ENCODE measurements around the gene REV1. TPM values are rescaled to one million over a fixed set of nuclear protein-coding genes. Genes with fewer than 3 reads are reported as not detected.
A peak's percentile ranks its signal among the peaks of the same experiment; 100 is the strongest.

Gene REV1
- total RNA-seq, 3 donors from 2014 or later: 40.2 to 53.4 (median 50.7) TPM

GRCh38 chr2:99490623-99491461 lies 1.0 kb upstream of the REV1 start:
- no peak for TF ChIP-seq CTCF (IDR thresholded peaks at IDR 0.05)
- Histone ChIP-seq H3K4me3 (peak overlapping the region; percentile 88), H3K36me3 (ENCODE audit: low read depth) (no peaks in the 10 kb centered on the region), H3K9me3 (no peaks in the 10 kb centered on the region), H3K4me1 (ENCODE audit: low read depth) (peaks cover 9% of the 10 kb centered on the region)
- no peak for ATAC-seq
- intact Hi-C loops (cut with DNase I, micrococcal nuclease): loop anchor here in 1 of 2 donors (10.0 kb wide), 1 partner anchor 156 kb away; the partner anchor contains the start of genes EIF5B and TXNDC9
- DNase-seq: no peak

DNA sequence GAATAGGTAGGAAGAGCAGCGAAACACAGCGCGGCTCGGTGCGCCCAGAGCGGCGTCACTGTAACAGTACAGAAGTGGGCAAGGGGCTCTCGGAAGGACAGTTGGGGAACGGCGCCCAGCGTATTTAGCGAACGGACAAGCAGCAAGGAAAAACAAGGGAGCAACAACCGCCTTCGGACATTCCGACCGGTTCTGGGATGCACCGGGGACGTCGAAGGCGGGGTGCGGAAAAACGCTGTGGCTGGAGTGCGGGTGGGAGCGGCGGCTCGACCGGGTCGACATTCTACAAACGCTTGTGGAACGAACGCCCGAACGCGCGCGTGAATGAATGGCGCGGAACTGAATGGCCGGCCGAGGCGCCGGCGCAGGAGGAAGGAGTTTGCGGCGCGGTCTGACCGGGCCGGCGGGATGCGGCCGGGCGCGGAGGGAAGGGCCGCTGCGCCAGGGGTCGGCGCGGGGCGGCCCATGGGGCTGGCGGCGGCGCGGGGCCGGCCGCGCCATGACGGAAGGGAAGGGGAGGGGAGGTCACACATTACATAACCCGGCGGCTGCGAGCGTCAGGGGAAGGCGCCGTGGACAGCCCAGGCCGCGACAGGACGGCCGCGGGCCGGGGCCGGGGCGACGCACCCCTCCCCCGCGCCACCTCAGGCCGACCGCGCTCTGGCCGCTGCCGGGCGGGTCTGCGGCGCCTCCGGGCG lies 605 bp downstream of the REV1 start:
- intact Hi-C loops (cut with DNase I, micrococcal nuclease): no loop called here
- DNase-seq (peak; percentile 64 to 77 (median 76)), ATAC-seq (peak; percentile 50)
- Histone ChIP-seq H3K4me3 (peak overlapping the region; percentile 88), H3K36me3 (ENCODE audit: low read depth) (no peaks in the 10 kb centered on the region), H3K4me1 (ENCODE audit: low read depth) (peaks cover 6% of the 10 kb centered on the region), H3K9me3 (no peaks in the 10 kb centered on the region)
- TF ChIP-seq CTCF (IDR thresholded peaks at IDR 0.05): no peak

DNA sequence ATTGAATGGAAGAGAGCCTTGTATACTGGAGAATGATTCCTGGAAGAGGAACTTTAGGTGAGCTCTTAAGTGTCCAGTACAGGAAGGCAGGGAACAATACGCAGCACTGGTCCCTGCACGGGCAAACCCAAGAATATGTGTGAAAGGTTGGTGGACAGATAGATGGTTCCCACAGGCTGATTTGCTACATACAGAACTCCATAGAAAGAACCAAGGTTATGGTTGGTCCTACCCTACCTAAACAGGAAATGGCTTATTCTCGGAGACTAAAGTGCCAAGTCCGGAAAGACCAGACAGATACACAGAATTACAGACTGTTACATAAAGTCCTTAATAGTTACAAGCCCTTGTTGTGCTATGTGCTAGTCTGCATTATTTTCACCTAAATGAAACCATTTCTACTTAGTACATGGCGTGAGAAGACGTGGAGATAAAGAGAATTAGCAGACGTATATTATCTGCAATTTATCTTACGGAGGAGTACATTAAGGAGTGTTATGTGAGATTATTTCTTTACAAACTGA lies 1.2 kb downstream of the REV1 start:
- ATAC-seq (peak; percentile 24), DNase-seq (peak in 2 of 3 donors; percentile 40 to 45)
- TF ChIP-seq CTCF (IDR thresholded peaks at IDR 0.05): no peak
- H3K4me1 ChIP-seq (ENCODE audit: low read depth): peaks cover 6% of the 10 kb centered on the region
- H3K36me3 ChIP-seq (ENCODE audit: low read depth): no peaks in the 10 kb centered on the region
- H3K9me3 ChIP-seq: no peaks in the 10 kb centered on the region
- peak overlapping the region; percentile 88 for H3K4me3 ChIP-seq
- intact Hi-C loops (cut with DNase I, micrococcal nuclease): no loop called here

DNA sequence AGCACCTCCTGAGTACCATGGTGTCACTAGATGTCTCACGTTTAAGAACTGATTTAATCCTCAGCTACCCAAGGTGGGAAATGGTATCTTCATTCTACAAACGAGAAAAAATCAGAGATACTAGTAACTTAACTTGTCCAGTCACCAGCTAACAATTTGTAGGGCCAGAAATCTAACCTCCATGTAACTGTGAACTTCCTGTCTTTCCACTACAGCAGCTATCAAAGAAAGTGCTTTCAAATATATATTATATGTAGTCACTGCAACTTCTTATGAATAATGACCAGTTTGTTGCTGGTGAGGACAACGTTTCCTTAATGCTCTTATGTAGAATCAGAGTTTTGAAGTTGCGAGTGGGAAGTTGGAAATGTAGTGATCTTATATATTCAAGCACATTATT lies 1.9 kb downstream of the REV1 start:
- intact Hi-C loops (cut with DNase I, micrococcal nuclease): no loop called here
- no peak for ATAC-seq
- Histone ChIP-seq H3K36me3 (ENCODE audit: low read depth) (no peaks in the 10 kb centered on the region), H3K4me3 (no peak overlapping the region), H3K4me1 (ENCODE audit: low read depth) (peaks cover 6% of the 10 kb centered on the region), H3K9me3 (no peaks in the 10 kb centered on the region)
- TF ChIP-seq CTCF (IDR thresholded peaks at IDR 0.05): no peak
- no peak for DNase-seq

DNA sequence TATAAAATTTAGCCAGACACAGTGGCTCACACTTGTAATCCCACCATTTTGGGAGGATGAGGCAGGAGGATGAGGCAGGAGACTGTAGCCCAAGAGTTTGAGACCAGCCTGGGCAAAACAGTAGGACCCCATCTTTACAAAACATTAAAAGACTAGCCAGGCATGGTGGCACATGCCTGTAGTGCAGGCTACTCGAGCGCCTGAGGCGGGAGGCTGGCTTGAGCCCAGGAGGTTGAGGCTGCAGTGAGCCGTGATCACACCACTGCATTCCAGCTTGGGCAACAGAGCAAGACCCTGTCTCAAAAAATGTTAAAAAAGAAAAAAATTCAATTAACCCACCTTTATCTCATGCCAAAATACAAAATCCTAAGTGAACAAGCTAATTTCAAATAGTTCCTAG lies 4.0 kb downstream of the REV1 start:
- intact Hi-C loops (cut with DNase I, micrococcal nuclease): no loop called here
- DNase-seq: no peak

More for the DNA sequence above, 4.0 kb downstream of the REV1 start:
- no peak for ATAC-seq
- H3K9me3 ChIP-seq: no peaks in the 10 kb centered on the region
- no peaks in the 10 kb centered on the region for H3K36me3 ChIP-seq (ENCODE audit: low read depth)
- H3K4me3 ChIP-seq: no peak overlapping the region
- H3K4me1 ChIP-seq (ENCODE audit: low read depth): peaks cover 13% of the 10 kb centered on the region
- no peak for TF ChIP-seq CTCF (IDR thresholded peaks at IDR 0.05)

Measured in mucosa of descending colon (tissue), 3 donors.